Measurements from ENCODE around the gene CDKN2AIP.

The CDKN2AIP gene

GRCh38 chr4:183495184-183495583, 50.7 kb downstream of the CDKN2AIP start:
- DNase-seq (ENCODE audit: low read depth): no peak
